Astrocyte (in vitro differentiated cells and primary cell): ENCODE data around the gene DLL1.

Source experiments
- CTCF ChIP-seq: IDR thresholded peaks from 2 replicates; pipeline ENCODE4 v1.5.1; 2011; ENCODE audit warnings: low read depth, mild to moderate bottlenecking, inconsistent platforms, low read length, moderate library complexity; ENCODE audit not compliant: insufficient read depth
- EZH2 ChIP-seq: IDR thresholded peaks from 2 replicates; pipeline ENCODE4 v1.6.1; 2012; ENCODE audit warnings: mild to moderate bottlenecking, low read length, inconsistent platforms; ENCODE audit not compliant: insufficient read depth

- TF ChIP-seq CTCF (no peak), EZH2 (no peak)
These were observed 24.1 kb upstream of the DLL1 start for GRCh38 chr6:170314983-170315382.
